ENCODE measurements around the gene TBC1D10B. TPM values are rescaled to one million over a fixed set of nuclear protein-coding genes. Genes with fewer than 3 reads are reported as not detected.
A peak's percentile ranks its signal among the peaks of the same experiment; 100 is the strongest.

The TBC1D10B gene
- total RNA-seq, 1 donor: 38.0 TPM

- DNase-seq (ENCODE audit: low read depth): no peak
- no peak overlapping the region for H3K4me3 ChIP-seq (ENCODE audit: low read depth, low read length)
- no peak for TF ChIP-seq CTCF (IDR thresholded peaks at IDR 0.05; ENCODE audit: insufficient read depth, low read length)
Measured at GRCh38 chr16:30381291-30382041, 11.2 kb upstream of the TBC1D10B start.

- no peak for TF ChIP-seq CTCF (IDR thresholded peaks at IDR 0.05; ENCODE audit: insufficient read depth, low read length)
- H3K4me3 ChIP-seq (ENCODE audit: low read depth, low read length): no peak overlapping the region
- DNase-seq (ENCODE audit: low read depth): no peak
Measured at GRCh38 chr16:30380803-30381208, 10.5 kb upstream of the TBC1D10B start.

- no peak overlapping the region for H3K4me3 ChIP-seq (ENCODE audit: low read depth, low read length)
- no peak for TF ChIP-seq CTCF (IDR thresholded peaks at IDR 0.05; ENCODE audit: insufficient read depth, low read length)
- no peak for DNase-seq (ENCODE audit: low read depth)
Measured at GRCh38 chr16:30380072-30380802, 9.9 kb upstream of the TBC1D10B start.

GRCh38 chr16:30379158-30379783 lies 9.0 kb upstream of the TBC1D10B start:
- no peak for DNase-seq (ENCODE audit: low read depth)

GRCh38 chr16:30378236-30379157 lies 8.2 kb upstream of the TBC1D10B start:
- peak overlapping the region; percentile 83 for H3K4me3 ChIP-seq (ENCODE audit: low read depth, low read length)
- TF ChIP-seq CTCF (IDR thresholded peaks at IDR 0.05; ENCODE audit: insufficient read depth, low read length): peak; percentile 37
- DNase-seq (ENCODE audit: low read depth): peak; percentile 95

More at GRCh38 chr16:30379158-30379783, 9.0 kb upstream of the TBC1D10B start:
- peak overlapping the region; percentile 83 for H3K4me3 ChIP-seq (ENCODE audit: low read depth, low read length)
- no peak for TF ChIP-seq CTCF (IDR thresholded peaks at IDR 0.05; ENCODE audit: insufficient read depth, low read length)

- TF ChIP-seq CTCF (IDR thresholded peaks at IDR 0.05; ENCODE audit: insufficient read depth, low read length): no peak
- H3K4me3 ChIP-seq (ENCODE audit: low read depth, low read length): peak overlapping the region; percentile 63
- peak; percentile 88 for DNase-seq (ENCODE audit: low read depth)
Measured at GRCh38 chr16:30377812-30378235, 7.5 kb upstream of the TBC1D10B start.

Data from fibroblast of the aortic adventitia (primary cell).